DMS153 (cell line): ENCODE measurements around the gene LAMA2.

Experiments used
- DNase-seq: peaks from one replicate; lab custom pipeline; 2025; lab: John Stamatoyannopoulos, UW

Gene LAMA2

GRCh38 chr6:129089357-129089756 is 206.4 kb downstream of the LAMA2 start:
- no peak for DNase-seq

GRCh38 chr6:129094147-129094546 is 211.2 kb downstream of the LAMA2 start:
- no peak for DNase-seq

GRCh38 chr6:129096651-129097290 is 213.8 kb downstream of the LAMA2 start:
- no peak for DNase-seq

- DNase-seq: no peak
These were observed 215.2 kb downstream of the LAMA2 start for GRCh38 chr6:129098061-129098553.

- DNase-seq: no peak
These were observed 216.8 kb downstream of the LAMA2 start for GRCh38 chr6:129099696-129100095.

- no peak for DNase-seq
These were observed 217.2 kb downstream of the LAMA2 start for GRCh38 chr6:129100164-129100563.

GRCh38 chr6:129102741-129103140 is 219.8 kb downstream of the LAMA2 start:
- no peak for DNase-seq

GRCh38 chr6:129104131-129104530 is 221.2 kb downstream of the LAMA2 start:
- no peak for DNase-seq

- no peak for DNase-seq
These were observed 221.6 kb downstream of the LAMA2 start for GRCh38 chr6:129104560-129104959.

GRCh38 chr6:129105035-129105434 is 222.1 kb downstream of the LAMA2 start:
- DNase-seq: no peak

- no peak for DNase-seq
These were observed 222.9 kb downstream of the LAMA2 start for GRCh38 chr6:129105793-129106192.

GRCh38 chr6:129108337-129108736 is 225.4 kb downstream of the LAMA2 start:
- DNase-seq: no peak

- no peak for DNase-seq
These were observed 227.9 kb downstream of the LAMA2 start for GRCh38 chr6:129110690-129111343.

GRCh38 chr6:129111346-129111745 is 228.4 kb downstream of the LAMA2 start:
- no peak for DNase-seq

GRCh38 chr6:129111853-129112252 is 228.9 kb downstream of the LAMA2 start:
- no peak for DNase-seq

GRCh38 chr6:129112591-129112990 is 229.7 kb downstream of the LAMA2 start:
- DNase-seq: no peak

- DNase-seq: no peak
These were observed 230.7 kb downstream of the LAMA2 start for GRCh38 chr6:129113637-129114036.

- no peak for DNase-seq
These were observed 231.9 kb downstream of the LAMA2 start for GRCh38 chr6:129114636-129115391.

GRCh38 chr6:129115471-129115870 is 232.5 kb downstream of the LAMA2 start:
- no peak for DNase-seq

- no peak for DNase-seq
These were observed 234.4 kb downstream of the LAMA2 start for GRCh38 chr6:129117355-129117754.

- no peak for DNase-seq
These were observed 238.1 kb downstream of the LAMA2 start for GRCh38 chr6:129120856-129121638.

GRCh38 chr6:129124347-129124746 is 241.4 kb downstream of the LAMA2 start:
- no peak for DNase-seq
